ENCODE data around the gene SMAGP.

DNA sequence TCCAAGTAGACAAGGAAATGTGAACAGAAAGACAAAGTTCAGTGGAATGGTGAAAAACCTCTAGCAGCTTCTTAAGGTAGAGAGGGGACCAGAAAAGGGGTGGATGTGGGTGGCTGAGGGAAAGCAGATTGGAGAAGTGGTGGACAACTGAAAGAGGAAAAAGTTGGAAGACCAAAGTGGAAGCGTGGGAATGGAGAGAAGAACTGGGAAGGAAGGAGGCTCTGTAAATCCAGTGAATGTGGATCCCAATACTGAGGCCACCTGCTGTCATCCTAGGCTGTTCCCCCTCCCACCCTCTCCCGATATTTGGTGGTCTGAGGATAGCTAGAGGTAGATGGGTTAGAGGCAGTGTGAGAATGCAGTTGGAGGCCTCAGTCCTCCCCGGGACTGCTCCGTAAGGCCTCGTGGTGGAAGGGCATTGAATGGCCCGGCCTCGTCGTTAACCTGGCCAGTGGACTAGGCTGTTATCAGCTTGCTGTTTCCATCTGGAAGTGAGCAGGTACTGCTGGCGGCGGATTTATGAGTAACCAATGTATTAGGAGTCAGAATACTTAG, 51.5 kb downstream of the SMAGP start:
- TF ChIP-seq YY1 (IDR thresholded peaks at IDR 0.05; ENCODE audit: low read depth) (no peak), EP300 (IDR thresholded peaks at IDR 0.05; ENCODE audit: borderline replicate concordance) (no peak), REST (IDR thresholded peaks at IDR 0.05; ENCODE audit: low read depth) (no peak), RAD21 (IDR thresholded peaks at IDR 0.05; ENCODE audit: low read depth) (no peak), ZBTB7A (IDR thresholded peaks at IDR 0.05; ENCODE audit: low read depth) (no peak)
